GM18861 (cell line): ENCODE results near the gene ADCY9.
"Not testable (repeated sequence)": the region's sequence is repeated elsewhere in the genome, so short reads cannot be mapped to it uniquely, and the experiment has no call there.

ENCODE experiments used
- ATAC-seq: cut with Tn5 transposase; IDR thresholded peaks from one replicate; pipeline ENCODE4 v1.9.1; 2021; ENCODE audit not compliant: unreplicated experiment

The ADCY9 gene

GRCh38 chr16:4116325-4117249 lies at the start of gene ADCY9:
TSS of gene ADCY9 (minus strand) at chr16:4116442. CDS start at chr16:4115442, 1,000 bp downstream.
- no peak for ATAC-seq

DNA sequence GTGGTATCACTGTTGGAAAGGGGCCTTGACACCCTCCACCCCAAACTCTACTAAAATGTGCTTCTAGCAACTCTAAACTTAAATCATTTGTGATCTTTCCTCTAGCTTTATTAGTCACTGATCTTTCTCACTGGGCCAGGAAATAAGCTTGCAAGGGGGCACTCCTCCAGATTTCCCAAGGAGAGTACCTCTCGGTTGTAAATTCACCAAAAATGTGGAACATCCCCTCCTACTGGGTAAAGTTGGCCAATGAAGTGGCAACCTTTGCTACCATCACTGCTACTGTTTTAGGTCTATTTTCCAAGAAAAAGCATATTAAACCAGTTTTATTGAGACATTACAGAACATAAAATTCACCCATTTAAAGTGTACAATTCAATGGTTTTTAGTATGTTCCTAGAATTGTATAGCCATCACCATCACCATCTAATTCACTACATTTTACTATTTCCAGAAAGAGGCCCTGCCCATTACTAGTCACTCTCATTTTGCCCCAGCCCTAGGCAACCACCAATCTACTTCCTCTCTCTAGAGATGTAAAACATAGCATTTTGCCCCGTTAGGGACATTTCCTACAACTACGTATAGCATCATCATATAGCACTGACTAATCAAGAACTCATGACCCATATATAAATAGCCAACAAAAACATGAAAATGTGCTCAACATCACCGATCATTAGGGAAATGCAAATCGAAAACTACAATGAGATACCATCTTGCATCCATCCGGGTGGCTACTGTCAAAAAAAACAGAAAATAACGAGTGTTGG lies 44.6 kb upstream of the ADCY9 start:
- no peak for ATAC-seq

GRCh38 chr16:4159726-4160125 lies 43.5 kb upstream of the ADCY9 start:
- ATAC-seq = no peak

DNA sequence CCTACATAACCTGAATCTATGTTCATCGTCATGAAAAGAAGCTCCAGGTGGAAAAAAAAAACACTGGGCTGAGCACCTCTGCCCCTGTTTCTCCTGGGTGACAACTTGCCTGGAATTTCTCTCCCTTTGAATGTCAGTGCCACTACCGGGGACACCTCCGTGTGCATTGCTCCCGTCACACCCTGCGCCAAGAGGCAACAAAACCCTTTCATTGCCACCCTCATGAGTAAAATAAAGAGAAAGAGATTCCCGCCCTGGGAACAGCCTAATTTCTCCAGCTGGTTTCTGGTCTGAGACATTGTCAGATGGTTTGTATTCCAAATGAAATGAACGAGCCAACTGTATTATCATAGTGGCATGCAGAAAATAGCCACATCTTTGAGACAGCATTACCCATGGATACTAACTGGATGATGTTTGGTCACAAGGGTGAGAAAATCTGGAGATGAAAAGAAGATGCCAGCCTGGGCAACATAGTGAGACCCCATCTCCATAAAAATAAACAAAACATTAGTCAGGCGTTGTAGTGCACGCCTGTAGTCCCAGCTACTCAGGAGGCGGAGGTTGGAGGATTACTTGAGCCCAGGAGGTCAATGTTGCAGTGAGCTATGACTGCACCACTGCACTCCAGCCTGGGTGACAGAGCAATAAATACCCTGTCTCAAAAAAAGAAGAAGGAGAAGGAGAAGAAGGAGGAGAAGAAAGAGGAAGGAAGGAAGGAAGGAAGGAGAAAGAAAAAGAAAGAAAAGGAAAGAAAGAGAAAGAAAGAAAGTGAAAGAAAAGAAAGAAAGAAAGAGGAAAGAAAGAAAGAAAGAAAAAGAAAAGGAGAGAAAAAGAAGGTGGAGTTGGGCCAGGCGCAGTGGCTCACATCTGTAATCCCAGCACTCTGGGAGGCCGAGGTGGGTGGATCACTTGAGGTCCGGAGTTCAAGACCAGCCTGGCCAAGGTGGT lies 42.2 kb upstream of the ADCY9 start:
- ATAC-seq = no peak

DNA sequence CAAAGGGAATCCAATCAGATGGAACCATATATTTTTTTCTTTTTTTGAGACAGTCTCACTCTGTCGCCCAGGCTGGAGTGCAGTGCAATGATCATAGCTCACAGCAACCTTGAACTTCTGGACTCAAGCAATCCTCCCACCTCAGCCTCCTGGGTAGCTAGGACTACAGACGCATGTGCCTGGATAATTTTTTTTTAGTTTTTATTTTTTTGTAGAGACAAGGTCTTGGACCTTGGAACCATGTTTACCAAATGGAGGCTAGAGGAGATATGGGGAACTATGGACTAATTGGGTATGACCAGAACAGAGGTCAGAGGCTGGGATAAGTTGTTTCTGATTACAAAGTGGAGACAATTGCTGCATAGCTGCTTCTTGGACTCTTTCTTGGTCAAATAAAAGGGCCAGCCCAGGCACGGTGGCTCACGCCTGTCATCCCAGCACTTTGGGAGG lies 41.2 kb upstream of the ADCY9 start:
- no peak for ATAC-seq

GRCh38 chr16:4156503-4156902 lies 40.3 kb upstream of the ADCY9 start:
- ATAC-seq = not testable (repeated sequence)

- not testable (repeated sequence) for ATAC-seq
Measured at GRCh38 chr16:4153364-4153763, 37.1 kb upstream of the ADCY9 start.

DNA sequence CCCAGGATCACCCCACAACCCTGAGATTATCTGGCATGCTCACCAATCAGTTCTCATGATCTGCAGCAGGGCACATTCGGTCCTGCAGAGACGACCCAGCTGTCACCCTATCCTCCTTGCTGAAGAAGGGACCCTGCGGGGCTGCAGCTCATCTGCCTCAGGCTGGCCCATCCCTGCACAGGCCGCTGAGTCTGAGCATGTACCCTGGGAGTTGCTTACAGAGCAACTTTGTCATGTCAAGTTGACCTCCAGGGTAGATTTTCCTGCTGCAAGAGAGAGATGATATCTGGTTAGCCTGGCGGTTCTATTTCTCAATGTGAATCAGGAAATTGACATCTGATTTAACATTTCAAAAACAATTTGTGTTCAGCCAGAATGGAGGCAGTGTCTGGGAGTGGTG lies 36.0 kb upstream of the ADCY9 start:
- ATAC-seq = no peak

DNA sequence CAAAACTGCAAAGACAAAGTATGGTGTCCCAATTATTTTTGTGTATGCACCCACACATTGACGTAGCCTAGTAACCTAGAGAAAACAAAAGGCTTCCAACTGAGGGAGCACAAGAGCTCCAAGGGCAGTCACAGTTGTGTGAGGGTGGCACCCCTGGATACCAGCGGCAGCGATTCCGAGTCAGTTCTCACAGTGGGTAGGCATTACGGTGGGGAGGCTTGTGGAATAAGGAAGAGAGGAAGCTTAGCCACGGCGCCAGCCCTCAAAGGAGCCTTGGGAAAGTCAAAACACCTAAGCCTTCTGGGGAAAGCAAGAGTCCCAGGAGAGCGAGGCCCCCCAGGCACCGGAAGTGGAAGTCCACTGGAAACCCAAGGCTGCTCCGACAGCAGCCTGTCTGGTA lies 31.0 kb upstream of the ADCY9 start:
- ATAC-seq = no peak

- ATAC-seq = no peak
Measured at GRCh38 chr16:4142268-4142667, 26.0 kb upstream of the ADCY9 start.

- no peak for ATAC-seq
Measured at GRCh38 chr16:4141604-4142003, 25.4 kb upstream of the ADCY9 start.

GRCh38 chr16:4140652-4141051 lies 24.4 kb upstream of the ADCY9 start:
- no peak for ATAC-seq

- no peak for ATAC-seq
Measured at GRCh38 chr16:4139968-4140367, 23.7 kb upstream of the ADCY9 start.

GRCh38 chr16:4138713-4139112 lies 22.5 kb upstream of the ADCY9 start:
- no peak for ATAC-seq

DNA sequence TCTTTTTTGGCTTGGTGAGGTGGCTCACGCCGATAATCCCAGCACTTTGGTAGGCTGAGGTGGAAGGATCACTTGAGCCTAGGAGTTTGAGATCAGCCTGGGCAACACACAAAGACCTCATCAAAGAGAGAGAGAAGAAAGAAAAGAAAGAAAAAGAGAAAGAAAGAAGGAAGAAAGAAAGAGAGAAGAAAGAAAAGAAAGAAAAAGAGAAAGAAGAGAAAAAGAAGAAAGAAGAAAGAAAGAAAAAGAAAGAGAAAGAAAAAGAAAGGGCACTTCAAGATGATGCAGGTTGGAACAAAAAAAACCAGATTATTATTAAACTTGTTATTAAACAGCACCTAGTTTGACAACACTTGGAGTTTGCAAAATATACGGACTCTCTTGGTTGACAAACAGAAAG lies 21.2 kb upstream of the ADCY9 start:
- ATAC-seq = no peak

DNA sequence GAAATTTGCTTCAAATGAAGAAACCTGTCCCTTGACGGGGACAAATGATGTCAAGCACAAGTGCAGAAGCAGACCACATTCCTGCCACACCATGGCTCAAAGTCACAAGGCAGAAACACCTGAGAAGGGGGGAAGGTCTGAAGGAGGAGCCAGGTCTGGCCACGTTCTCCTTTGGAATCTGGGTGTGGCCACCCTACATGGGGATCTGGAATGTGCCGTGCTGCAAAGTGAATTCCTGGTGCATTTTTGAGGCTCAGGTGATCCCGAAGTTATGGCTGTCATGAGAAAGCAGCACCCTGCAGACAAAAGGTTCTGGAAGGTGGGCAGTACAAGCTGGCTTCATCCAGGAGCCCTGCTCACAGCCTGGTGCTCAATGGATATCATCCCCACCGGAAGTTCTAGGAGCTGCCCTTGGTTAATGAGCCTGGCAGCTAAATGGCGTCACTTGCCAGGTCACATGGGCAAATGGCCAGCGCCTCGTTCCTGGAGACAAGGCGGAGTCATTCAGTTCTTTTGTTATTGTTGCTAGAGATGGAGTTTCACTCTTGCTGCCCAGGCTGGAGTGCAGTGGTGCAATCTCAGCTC lies 20.1 kb upstream of the ADCY9 start:
- no peak for ATAC-seq

- ATAC-seq = no peak
Measured at GRCh38 chr16:4135537-4135936, 19.3 kb upstream of the ADCY9 start.

- ATAC-seq = no peak
Measured at GRCh38 chr16:4133897-4134372, 17.7 kb upstream of the ADCY9 start.

GRCh38 chr16:4131621-4132020 lies 15.4 kb upstream of the ADCY9 start:
- ATAC-seq = no peak

DNA sequence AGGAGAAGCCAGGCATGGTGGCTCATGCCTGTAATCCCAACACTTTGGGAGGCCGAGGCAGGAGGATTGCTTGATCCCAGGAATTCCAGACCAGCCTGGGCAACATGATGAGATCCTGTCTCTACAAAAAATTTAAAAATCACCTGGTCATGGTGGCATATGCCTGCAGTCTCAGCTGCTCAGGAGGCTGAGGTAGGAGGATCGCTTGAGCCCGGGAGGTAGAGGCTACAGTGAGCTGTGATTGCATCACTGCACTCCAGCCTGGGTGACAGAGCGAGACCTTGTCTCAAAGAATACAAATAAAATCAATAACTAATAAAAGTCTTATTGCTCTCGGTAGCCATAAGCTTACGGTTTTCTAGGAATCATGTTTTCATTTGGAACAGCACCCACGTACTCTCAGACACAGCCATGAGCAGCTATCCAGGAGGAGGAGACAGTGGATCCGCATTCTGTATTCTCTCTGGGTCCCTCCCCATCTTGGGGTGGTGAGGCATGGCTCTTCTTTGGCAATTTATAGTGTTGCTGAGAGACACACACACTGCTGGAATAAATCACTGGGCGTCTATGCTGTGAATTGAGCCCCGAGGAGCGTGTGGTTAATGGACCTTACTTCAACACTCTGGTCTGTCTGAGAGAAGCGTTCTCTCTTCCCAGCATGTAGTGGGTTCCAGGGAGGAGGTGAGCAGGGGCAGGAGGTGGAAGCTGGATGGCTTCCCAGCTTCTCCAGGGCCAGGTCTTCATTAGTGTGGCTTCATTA lies 8.5 kb upstream of the ADCY9 start:
- no peak for ATAC-seq
